ENCODE results near the gene EPC1. TPM values are rescaled to one million over a fixed set of nuclear protein-coding genes. Genes with fewer than 3 reads are reported as not detected.
"Not testable (repeated sequence)": the region's sequence is repeated elsewhere in the genome, so short reads cannot be mapped to it uniquely, and the experiment has no call there.

EPC1 gene
- total RNA-seq, 2 donors from 2014 or later: 31.9 to 39.2 TPM

DNA sequence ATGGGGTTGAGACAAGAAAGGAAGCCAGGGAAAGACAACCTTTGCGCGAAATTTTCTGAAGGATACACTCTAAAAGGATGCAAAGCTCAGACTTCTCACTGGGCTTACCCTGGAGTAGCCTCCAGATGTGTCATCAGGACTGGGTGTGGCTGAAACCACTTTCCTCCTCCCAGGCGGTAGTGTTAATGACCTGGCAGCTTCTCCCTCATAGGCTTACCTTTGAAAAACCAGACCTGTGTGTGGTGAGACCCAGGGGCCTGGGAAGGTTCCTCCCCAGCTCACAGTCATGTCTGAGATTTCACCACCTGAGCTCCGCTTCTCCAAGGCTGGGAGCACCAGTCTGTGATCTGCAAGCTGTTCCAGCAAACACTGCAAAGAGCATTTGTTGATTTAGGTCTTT, 93.7 kb downstream of the EPC1 start:
- H3K27ac ChIP-seq: no peak overlapping the region
- H3K36me3 ChIP-seq (replicated peaks in 1 of 2; ENCODE audit: insufficient read depth in 1 of 2, low read depth in 2 of 2): no peaks in the 10 kb centered on the region
- TF ChIP-seq, protein P1, sequence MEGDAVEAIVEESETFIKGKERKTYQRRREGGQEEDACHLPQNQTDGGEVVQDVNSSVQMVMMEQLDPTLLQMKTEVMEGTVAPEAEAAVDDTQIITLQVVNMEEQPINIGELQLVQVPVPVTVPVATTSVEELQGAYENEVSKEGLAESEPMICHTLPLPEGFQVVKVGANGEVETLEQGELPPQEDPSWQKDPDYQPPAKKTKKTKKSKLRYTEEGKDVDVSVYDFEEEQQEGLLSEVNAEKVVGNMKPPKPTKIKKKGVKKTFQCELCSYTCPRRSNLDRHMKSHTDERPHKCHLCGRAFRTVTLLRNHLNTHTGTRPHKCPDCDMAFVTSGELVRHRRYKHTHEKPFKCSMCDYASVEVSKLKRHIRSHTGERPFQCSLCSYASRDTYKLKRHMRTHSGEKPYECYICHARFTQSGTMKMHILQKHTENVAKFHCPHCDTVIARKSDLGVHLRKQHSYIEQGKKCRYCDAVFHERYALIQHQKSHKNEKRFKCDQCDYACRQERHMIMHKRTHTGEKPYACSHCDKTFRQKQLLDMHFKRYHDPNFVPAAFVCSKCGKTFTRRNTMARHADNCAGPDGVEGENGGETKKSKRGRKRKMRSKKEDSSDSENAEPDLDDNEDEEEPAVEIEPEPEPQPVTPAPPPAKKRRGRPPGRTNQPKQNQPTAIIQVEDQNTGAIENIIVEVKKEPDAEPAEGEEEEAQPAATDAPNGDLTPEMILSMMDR (IDR thresholded peaks at IDR 0.05): no peak
- TF ChIP-seq POLR2A (IDR thresholded peaks at IDR 0.05): no peak
- H3K4me1 ChIP-seq: no peaks in the 10 kb centered on the region
- H3K4me3 ChIP-seq: no peak overlapping the region
- intact Hi-C loops (cut with DNase I): no loop called here
- no peak for DNase-seq
- ATAC-seq: no peak
- no peaks in the 10 kb centered on the region for H3K9me3 ChIP-seq
- WGBS, 2 donors: 65 to 79% methylated on average over 4 of the region's 4 CpGs
- no peaks in the 10 kb centered on the region for H3K27me3 ChIP-seq

DNA sequence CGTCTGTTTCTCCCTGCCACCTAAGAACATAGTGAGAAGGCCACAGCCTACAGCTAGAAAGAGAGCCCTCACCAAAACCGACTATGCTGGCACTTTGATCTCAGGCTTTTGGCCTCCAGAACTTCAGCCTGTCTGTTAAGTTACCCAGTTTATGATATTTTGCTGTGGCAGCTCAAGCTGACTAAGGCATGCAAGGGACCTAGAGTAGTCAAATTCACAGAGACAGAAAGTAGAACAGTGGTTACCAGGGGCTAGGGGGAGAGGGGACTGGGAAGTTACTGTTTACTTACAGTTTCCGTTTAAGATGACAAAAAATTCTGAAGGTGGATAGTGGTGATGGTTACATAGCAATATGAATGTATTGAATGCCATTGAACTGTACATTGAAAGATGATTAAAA, 96.5 kb downstream of the EPC1 start:
- H3K9me3 ChIP-seq; H3K27ac ChIP-seq; ATAC-seq; H3K36me3 ChIP-seq (replicated peaks in 1 of 2; ENCODE audit: insufficient read depth in 1 of 2, low read depth in 2 of 2); H3K4me3 ChIP-seq; H3K27me3 ChIP-seq; DNase-seq; intact Hi-C loops (cut with DNase I); H3K4me1 ChIP-seq: not testable (repeated sequence)
- 61 to 71% methylated on average over 3 of the region's 3 CpGs for WGBS, 2 donors

DNA sequence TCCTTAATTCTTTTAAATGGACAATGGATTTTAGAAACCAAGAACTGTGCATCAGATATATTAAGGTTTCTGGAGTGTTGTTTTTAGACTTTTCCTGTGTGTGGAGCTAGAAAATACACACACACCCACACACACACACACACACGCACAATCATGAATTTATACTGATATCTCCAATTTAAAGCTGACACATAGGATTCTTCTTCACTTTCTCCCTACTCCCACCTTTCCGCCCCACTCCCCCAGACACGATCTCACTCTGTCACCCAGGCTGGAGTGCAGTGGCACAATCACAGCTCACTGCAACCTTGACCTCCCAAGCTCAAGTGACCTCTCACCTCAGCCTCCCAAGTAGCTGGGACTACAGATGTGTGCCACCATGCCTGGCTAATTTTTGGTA, 100.3 kb downstream of the EPC1 start:
- DNase-seq: no peak
- Histone ChIP-seq H3K27ac (no peak overlapping the region), H3K9me3 (no peaks in the 10 kb centered on the region), H3K4me1 (no peaks in the 10 kb centered on the region), H3K36me3 (replicated peaks in 1 of 2; ENCODE audit: insufficient read depth in 1 of 2, low read depth in 2 of 2) (no peaks in the 10 kb centered on the region), H3K4me3 (no peak overlapping the region), H3K27me3 (no peaks in the 10 kb centered on the region)
- no peak for TF ChIP-seq POLR2A (IDR thresholded peaks at IDR 0.05)
- TF ChIP-seq, protein P1 (IDR thresholded peaks at IDR 0.05): no peak
- ATAC-seq: no peak
- 79 to 82% methylated on average over 3 of the region's 3 CpGs for WGBS, 2 donors
- intact Hi-C loops (cut with DNase I): no loop called here

DNA sequence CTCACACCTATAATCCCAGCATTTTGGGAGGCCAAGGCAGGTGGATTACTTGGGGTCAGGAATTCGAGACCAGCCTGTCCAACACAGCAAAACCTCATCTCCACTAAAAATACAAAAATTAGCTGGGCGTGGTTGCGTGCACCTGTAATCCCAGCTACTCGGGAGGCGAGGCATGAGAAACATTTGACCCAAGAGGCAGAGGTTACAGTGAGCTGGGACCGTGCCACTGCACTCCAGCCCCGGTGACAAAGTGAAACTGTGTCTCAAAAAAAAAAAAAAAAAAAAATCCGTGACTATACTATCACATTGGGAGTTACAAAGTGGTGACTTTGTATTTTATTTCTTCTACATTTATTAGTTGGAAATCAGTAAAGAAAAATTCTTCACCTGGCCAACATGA, 101.2 kb downstream of the EPC1 start:
- DNase-seq (no peak), ATAC-seq (no peak)
- Histone ChIP-seq H3K4me3 (no peak overlapping the region), H3K9me3 (no peaks in the 10 kb centered on the region), H3K36me3 (replicated peaks in 1 of 2; ENCODE audit: insufficient read depth in 1 of 2, low read depth in 2 of 2) (no peaks in the 10 kb centered on the region), H3K4me1 (no peaks in the 10 kb centered on the region), H3K27ac (no peak overlapping the region), H3K27me3 (no peaks in the 10 kb centered on the region)
- TF ChIP-seq, protein P1 (IDR thresholded peaks at IDR 0.05): no peak
- no peak for TF ChIP-seq POLR2A (IDR thresholded peaks at IDR 0.05)
- intact Hi-C loops (cut with DNase I): no loop called here
- 58 to 76% methylated on average over 5 to 8 of the region's 8 CpGs for WGBS, 2 donors

DNA sequence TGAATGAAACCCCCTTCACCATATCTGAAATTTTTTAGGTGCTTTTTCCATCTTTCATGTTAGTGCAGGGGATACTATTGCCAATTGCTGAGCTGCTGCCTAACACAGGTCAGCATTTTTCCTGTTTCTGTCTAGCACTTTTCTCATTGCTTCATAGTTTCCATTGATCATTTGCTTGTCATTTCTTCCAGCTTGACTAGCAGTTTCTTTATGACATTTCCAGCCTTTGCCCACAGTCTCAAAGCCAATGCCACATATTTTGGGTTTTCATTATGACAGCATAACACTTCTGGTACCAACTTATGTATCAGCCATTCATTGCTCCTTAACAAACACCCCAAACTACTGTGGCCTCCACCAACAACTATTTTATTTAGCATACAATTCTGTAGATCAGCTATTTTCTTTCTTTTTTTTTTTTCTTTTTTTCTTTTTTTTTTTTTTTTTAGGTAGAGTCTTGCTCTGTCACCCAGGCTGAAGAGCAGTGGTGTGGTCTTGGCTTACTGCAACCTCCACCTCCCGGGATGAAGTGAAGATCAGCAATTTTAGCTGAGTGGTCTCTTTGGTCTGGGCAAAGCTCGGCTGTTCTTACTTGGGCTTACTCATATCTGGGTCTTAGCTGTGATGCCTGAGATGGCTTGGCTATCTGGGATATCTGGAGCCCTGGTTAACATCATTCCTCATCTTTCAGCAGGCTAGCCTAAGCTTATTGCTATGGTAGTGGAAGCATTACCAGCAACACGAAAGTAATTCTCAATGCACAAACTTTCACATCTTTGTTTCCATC, 102.3 kb downstream of the EPC1 start:
- intact Hi-C loops (cut with DNase I): no loop called here
- Histone ChIP-seq H3K27me3 (no peaks in the 10 kb centered on the region), H3K36me3 (replicated peaks in 1 of 2; ENCODE audit: insufficient read depth in 1 of 2, low read depth in 2 of 2) (no peaks in the 10 kb centered on the region), H3K4me1 (no peaks in the 10 kb centered on the region), H3K27ac (no peak overlapping the region), H3K9me3 (no peaks in the 10 kb centered on the region), H3K4me3 (no peak overlapping the region)
- TF ChIP-seq, protein P1 (IDR thresholded peaks at IDR 0.05): no peak
- no peak for TF ChIP-seq POLR2A (IDR thresholded peaks at IDR 0.05)
- WGBS, 2 donors: 81 to 88% methylated on average over 2 to 3 of the region's 3 CpGs
- DNase-seq (no peak), ATAC-seq (no peak)

Data from body of pancreas (tissue), 4 donors.